Measurements from ENCODE around the gene PHEX. TPM values are rescaled to one million over a fixed set of nuclear protein-coding genes. Genes with fewer than 3 reads are reported as not detected.
A peak's percentile ranks its signal among the peaks of the same experiment; 100 is the strongest.

PHEX gene
- total and polyA plus RNA-seq, 7 donors, result 0.16 to 0.83 (median 0.71) TPM; not detected in 2

GRCh38 chrX:22165732-22166457, 133.8 kb downstream of the PHEX start:
- H3K27ac ChIP-seq, result peak overlapping the region in 1 of 4 donors; percentile 13
- no peak for DNase-seq
- H3K36me3 ChIP-seq, result no peaks in the 10 kb centered on the region
- H3K27me3 ChIP-seq, result no peaks in the 10 kb centered on the region
- H3K4me1 ChIP-seq, result no peaks in the 10 kb centered on the region
- no peaks in the 10 kb centered on the region for H3K9me3 ChIP-seq
- 87 to 92% methylated on average over 4 of the region's 4 CpGs for WGBS, 2 donors
- no peak for TF ChIP-seq EP300 (IDR thresholded peaks at IDR 0.05)
- TF ChIP-seq POLR2A (IDR thresholded peaks at IDR 0.05), result no peak
- TF ChIP-seq POLR2AphosphoS5 (IDR thresholded peaks at IDR 0.05), result no peak
- no peak for TF ChIP-seq CTCF (IDR thresholded peaks at IDR 0.05)
- H3K4me3 ChIP-seq, result no peak overlapping the region
- intact Hi-C loops (cut with DNase I), result no loop called here

- DNase-seq, result no peak
- Histone ChIP-seq H3K4me1 (no peaks in the 10 kb centered on the region), H3K27ac (no peak overlapping the region), H3K27me3 (no peaks in the 10 kb centered on the region), H3K4me3 (no peak overlapping the region), H3K9me3 (no peaks in the 10 kb centered on the region), H3K36me3 (no peaks in the 10 kb centered on the region)
- intact Hi-C loops (cut with DNase I), result no loop called here
- 58 to 74% methylated on average over 7 of the region's 7 CpGs for WGBS, 2 donors
- TF ChIP-seq POLR2AphosphoS5 (IDR thresholded peaks at IDR 0.05) (no peak), EP300 (IDR thresholded peaks at IDR 0.05) (no peak), CTCF (IDR thresholded peaks at IDR 0.05) (no peak), POLR2A (IDR thresholded peaks at IDR 0.05) (no peak)
These were observed 139.3 kb downstream of the PHEX start for GRCh38 chrX:22171287-22172060.

GRCh38 chrX:22173966-22174365, 141.8 kb downstream of the PHEX start:
- H3K27ac ChIP-seq, result no peak overlapping the region
- DNase-seq, result no peak
- H3K36me3 ChIP-seq, result no peaks in the 10 kb centered on the region
- intact Hi-C loops (cut with DNase I), result no loop called here
- H3K27me3 ChIP-seq, result no peaks in the 10 kb centered on the region
- no peaks in the 10 kb centered on the region for H3K9me3 ChIP-seq
- no peak for TF ChIP-seq POLR2AphosphoS5 (IDR thresholded peaks at IDR 0.05)
- no peak for TF ChIP-seq POLR2A (IDR thresholded peaks at IDR 0.05)
- WGBS, 2 donors, result 93 to 97% methylated on average over 5 of the region's 5 CpGs
- H3K4me3 ChIP-seq, result no peak overlapping the region
- H3K4me1 ChIP-seq, result no peaks in the 10 kb centered on the region

GRCh38 chrX:22177950-22178515, 145.9 kb downstream of the PHEX start:
- no peak overlapping the region for H3K4me3 ChIP-seq
- no peaks in the 10 kb centered on the region for H3K27me3 ChIP-seq
- no peak overlapping the region for H3K27ac ChIP-seq
- H3K36me3 ChIP-seq, result no peaks in the 10 kb centered on the region
- no peaks in the 10 kb centered on the region for H3K4me1 ChIP-seq
- H3K9me3 ChIP-seq, result no peaks in the 10 kb centered on the region
- 66 to 72% methylated on average over 7 of the region's 7 CpGs for WGBS, 2 donors
- DNase-seq, result no peak
- TF ChIP-seq POLR2AphosphoS5 (IDR thresholded peaks at IDR 0.05) (no peak), POLR2A (IDR thresholded peaks at IDR 0.05) (no peak), EP300 (IDR thresholded peaks at IDR 0.05) (no peak), CTCF (IDR thresholded peaks at IDR 0.05) (no peak)
- intact Hi-C loops (cut with DNase I), result no loop called here

GRCh38 chrX:22184096-22184495, 152.0 kb downstream of the PHEX start:
- DNase-seq, result no peak

More at GRCh38 chrX:22184096-22184495, 152.0 kb downstream of the PHEX start:
- H3K36me3 ChIP-seq, result no peaks in the 10 kb centered on the region
- WGBS, 2 donors, result 60 to 71% methylated on average over 2 of the region's 2 CpGs
- no peak overlapping the region for H3K27ac ChIP-seq
- H3K27me3 ChIP-seq, result no peaks in the 10 kb centered on the region
- H3K4me1 ChIP-seq, result no peaks in the 10 kb centered on the region
- no peaks in the 10 kb centered on the region for H3K9me3 ChIP-seq
- H3K4me3 ChIP-seq, result no peak overlapping the region
- TF ChIP-seq POLR2AphosphoS5 (IDR thresholded peaks at IDR 0.05) (no peak), CTCF (IDR thresholded peaks at IDR 0.05) (no peak)
- intact Hi-C loops (cut with DNase I), result no loop called here

Measured in sigmoid colon (tissue), 7 donors.